DOHH2 (cell line): ENCODE results near the gene PODXL2.

Experiments used
- CTCF ChIP-seq: fragments of 200-600 bp; sonication (generic); IDR thresholded peaks from one replicate; pipeline ENCODE4 v1.5.1; 2014; ENCODE audit warnings: antibody characterized with exemption, mild to moderate bottlenecking, low read depth, low read length; ENCODE audit not compliant: poor library complexity, severe bottlenecking
- EZH2phosphoT487 ChIP-seq: fragments of 200-600 bp; sonication (generic); IDR thresholded peaks from 2 replicates; pipeline ENCODE4 v1.6.1; 2017; ENCODE audit warnings: borderline replicate concordance, mild to moderate bottlenecking, antibody characterized with exemption, low read length, moderate library complexity, mixed read lengths

- TF ChIP-seq CTCF (no peak), EZH2phosphoT487 (no peak)
These were observed 41.1 kb upstream of the PODXL2 start for GRCh38 chr3:127587876-127588275.
